Iris pigment epithelial cell (primary cell): Measurements from ENCODE around the gene SCYL3.
"Not testable (repeated sequence)": the region's sequence is repeated elsewhere in the genome, so short reads cannot be mapped to it uniquely, and the experiment has no call there.

Experiments used
- DNase-seq: peaks from one replicate; pipeline ENCODE4 v3.0.0-alpha.2; 2011; ENCODE audit warnings: low read depth

SCYL3 gene, protein sequence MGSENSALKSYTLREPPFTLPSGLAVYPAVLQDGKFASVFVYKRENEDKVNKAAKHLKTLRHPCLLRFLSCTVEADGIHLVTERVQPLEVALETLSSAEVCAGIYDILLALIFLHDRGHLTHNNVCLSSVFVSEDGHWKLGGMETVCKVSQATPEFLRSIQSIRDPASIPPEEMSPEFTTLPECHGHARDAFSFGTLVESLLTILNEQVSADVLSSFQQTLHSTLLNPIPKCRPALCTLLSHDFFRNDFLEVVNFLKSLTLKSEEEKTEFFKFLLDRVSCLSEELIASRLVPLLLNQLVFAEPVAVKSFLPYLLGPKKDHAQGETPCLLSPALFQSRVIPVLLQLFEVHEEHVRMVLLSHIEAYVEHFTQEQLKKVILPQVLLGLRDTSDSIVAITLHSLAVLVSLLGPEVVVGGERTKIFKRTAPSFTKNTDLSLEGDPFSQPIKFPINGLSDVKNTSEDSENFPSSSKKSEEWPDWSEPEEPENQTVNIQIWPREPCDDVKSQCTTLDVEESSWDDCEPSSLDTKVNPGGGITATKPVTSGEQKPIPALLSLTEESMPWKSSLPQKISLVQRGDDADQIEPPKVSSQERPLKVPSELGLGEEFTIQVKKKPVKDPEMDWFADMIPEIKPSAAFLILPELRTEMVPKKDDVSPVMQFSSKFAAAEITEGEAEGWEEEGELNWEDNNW

DNA sequence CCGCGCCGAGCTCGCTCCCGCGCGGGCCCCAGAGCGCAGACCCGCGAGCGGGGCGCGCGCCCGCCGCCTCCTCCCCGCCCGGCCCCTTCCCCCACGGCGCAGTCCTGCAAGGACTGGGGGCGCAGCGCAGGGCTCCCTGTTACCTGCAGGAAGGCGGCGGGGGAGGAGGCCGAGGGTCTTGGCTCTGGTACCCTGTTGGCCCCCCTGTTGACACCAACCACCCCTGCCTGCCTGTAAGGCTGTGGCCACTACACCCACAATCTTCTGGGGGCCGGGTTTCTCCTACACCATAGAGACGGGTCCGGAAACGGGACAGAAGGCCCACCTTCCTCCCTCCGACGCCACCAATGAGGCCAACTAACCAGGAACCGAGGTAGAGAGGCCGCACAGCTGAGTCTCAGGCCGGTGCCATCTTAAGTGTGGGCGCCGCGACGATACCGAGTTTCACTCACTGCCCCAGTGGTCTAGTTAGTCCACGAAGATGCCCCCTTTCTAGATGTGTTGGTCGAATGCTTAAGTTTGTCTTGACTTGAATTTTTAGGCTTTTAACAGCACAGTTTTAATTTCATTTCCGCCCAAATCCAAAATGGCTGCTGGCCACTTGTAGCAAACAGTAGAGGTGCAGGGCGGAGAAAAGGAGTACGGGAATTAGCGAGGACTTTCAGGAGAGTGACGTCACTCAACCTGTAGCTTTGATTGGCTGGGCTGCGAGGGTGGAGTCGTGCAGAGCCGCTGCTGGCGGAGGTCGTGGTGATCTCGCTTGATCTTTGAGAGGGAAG is at the start of gene SCYL3:
Gene SCYL3 (minus strand): TSS at position 252 of the 779 bp plus-strand sequence. CDS start 5,056 bp downstream, outside the sequence.
- peak; percentile 98 for DNase-seq

DNA sequence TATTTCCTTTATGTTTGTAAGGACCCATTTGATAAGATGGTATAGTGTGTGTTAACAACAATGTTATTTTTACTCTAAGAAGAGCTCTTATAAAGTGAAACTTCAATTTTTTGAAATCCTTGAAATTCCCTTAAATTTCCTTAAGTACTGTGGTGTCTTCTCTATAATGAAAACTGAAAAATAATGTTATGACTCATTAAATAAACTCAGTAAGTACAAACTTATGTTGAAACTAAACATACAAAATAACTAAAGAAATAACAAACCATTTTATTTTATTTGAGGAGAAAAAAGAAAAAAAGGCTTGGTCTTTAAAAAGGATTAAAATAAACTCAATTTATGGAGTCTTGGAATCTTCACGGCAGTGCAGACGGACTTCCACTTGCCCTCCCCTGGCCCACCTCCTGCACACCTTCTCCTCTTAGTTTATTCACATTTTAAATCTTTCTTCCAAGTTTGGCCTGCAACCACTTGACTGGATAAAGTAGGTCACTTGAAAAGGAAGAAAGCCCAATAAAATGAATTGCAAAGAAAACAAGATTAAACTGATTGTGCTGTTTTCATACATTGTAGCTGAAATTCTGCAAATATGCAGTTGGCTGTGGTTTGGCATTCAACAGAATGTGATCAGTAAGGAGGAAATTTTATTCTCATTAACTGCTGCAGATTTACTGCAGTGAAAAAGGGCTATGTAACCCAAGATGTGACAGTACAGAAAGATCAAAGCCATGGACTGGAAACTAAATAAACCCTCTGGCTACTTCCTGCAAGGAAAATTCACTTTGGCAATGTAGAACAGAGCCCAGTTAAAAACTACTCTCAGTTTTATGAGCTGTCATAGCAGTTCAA is 48.5 kb upstream of the SCYL3 start:
- DNase-seq = peak; percentile 55

DNA sequence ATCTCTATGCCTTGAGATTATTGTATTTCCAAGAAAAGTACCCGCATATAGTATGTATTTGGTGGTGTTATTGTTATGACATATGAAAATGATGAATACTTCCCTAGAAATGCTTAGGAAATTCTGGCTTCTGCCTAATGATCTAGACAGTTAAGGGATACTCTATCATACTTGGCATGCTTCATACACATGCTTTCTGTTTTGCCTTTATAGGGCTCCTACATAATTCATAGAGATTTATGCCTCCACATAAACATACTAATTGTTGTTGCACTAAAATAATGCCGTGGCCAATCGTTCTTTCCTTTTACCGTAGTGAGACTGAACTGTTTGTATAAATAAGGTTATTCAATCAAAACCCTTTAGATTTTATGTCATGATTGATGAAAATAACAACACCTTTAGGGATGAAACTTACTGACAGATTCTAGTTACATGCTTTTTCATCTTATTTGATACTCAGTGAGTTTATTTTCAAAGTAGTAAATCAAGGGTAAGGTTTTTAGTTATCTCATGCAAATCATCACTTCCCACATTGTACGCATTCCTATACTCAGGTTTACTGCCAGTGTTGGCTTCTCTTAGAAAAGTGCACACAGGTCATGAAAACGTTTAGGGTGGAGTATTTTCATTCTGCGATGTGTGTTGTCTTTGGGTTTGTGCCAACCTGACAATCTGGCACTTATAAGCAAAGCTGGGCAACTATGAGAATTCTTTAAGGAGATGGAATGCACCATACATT is 40.5 kb upstream of the SCYL3 start:
- DNase-seq = peak; percentile 54

DNA sequence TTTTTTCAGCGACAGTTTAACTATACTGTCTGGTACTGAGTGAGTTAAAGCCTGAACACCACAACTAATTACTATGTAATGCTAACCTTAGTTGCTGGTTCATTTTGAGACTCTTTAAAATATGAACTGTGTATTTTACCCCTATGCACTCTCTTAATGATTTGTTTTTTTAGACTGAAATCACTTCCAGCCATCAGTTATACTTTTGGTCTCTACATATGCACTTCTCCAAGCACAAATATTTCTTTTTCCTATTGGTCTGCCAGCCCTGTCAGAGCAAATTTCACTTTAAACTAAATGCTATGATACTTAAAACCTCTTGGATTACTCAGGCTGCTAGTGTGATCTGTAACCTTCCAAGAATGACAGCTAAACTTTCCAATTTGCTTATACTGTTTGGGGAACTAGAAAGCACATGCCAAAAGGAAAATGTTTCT is 38.1 kb upstream of the SCYL3 start:
- DNase-seq = peak; percentile 40

DNA sequence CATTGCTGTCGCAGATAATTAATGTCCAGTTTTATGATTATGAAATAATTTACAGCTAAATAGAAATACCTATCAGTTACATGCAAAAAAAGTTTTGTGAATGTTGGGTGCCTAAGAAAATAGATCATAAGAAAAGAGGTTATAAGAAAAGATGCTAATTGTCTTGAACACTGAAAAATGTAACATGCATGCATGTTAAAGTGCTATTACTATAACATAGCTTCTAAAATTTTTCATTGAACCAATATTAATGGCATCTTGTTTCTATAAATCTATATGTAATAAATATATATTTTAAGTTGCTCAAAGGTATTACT is 35.5 kb upstream of the SCYL3 start:
- DNase-seq = no peak

DNA sequence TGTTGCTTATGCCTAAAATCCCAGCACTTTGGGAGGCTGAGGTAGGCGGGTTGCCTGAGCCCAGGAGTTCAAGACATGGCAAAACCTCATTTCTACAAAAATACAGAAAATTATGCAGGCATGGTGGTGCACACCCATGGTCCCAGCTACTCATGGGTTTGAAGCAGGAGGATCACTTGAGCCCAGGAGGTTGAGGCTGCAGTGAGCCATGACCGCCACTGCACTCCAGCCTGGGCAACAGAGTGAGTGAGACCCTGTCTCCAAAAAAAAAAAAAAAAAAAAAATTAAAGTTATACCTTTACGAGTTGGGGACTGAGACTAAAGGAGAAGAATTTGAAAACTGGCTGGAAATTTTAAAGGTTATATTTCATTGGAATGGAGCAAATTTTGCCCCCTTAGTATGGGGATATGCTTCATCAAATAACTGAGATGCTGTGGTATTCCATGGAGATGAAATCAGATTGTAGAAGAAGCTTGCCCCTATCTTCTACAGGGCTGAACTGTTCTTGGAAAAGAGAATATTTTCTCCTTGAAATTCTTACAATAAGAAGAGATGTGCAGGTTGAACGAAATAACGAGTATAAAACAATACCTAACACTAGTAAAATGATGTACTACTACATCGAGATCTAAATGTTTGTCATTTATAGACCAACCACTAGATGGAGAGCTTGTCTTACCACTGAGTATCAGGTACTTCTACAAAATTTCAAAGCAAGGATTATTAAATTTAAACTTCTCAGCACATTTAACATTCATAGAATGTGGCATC is 34.9 kb upstream of the SCYL3 start:
- DNase-seq = peak; percentile 57

DNA sequence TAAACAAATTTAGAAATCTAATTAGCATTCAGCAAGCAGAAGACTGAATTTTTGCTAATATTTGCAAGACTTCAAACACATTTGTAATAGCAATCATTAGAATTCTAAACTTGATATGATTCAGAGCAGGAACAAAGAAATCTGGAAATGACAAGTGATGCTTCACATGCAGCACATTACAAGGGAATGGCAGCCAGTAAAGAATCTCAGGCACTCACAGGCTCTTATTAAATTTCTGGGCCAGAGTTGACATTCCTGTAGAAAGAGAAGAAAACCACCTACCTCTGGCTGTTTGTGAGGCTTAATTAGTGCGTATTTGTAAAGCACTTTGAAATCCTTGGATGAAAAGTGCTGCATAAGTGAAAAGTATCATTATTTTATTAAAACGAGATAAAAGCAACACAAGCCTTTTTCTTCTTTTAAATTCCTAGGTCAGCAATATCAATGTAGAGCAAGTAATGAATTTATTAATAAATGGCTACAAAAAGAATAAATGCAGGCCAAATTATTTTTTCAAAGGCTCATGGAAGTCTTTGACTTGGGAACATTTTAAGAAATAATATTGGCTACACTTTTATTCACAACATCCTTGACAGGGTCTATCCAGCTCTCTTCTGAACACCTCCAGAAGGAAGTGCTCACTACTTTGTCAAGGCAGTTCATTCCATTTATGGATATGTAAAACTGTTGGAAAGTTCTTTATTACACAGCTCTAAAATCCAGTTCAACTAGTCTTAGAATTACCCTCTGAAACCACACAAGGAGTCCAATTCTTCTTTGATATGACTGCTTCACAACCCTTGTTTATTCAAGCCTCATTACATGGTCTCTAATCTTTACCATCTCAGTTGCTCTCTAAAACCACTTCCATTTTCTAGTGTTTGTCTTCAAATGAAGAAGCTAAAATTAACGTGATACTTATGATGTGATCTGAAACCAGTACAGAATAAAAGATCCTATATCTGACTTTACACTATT is 32.1 kb upstream of the SCYL3 start:
- DNase-seq = no peak

DNA sequence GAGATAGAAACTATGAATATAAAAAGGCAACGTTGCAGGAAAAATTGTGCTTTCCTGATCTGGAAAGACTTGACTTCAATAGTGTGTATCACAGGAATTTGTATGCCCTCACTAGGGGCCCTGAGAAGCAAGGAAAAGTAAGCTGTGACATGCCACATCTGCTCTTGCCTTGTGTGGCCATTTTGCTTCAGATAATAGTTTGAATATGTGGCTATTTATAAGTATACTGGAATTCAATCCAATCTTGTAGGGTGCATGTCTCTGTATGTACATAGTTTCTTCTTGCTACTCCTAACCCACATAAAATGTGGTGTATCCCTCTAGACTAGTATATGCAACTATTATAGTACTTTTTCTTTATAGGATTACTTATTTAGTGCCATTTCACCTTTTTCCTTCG is 31.1 kb upstream of the SCYL3 start:
- DNase-seq = no peak

DNA sequence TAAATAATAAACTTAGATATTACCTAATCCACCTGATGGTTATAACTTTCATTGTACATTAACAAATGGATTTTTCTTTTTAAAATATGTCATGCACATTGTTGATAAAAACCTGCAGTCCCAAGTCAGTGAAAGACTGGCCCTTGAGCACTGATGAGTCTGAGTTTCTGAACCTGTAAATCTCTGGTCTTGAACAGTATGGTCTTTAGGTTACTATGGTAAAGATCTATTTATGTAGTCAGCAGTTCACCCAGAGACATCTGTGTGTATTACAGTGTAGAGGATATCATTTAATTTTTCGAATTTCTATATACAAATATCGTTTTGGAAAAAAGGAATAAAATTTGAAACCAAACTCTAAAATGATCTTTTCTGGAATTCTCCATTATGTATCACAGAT is 30.4 kb upstream of the SCYL3 start:
- no peak for DNase-seq

DNA sequence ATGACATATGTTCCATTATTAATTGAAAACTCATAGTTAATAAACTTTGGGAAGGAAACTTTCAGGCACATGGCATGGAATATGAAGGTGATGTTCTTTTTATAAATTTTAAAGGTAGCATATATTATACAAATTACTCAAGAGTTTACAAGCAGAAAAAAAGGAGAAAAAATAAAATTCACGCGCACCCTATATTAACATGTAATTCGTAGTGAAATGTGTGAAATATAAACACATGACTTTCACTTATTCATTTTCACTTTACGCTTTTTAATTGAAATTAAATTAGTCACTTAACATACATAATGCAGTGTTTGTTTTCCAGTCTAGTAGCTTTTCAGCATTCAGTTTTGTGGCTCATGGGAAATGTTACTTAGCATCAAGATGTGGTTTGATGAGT is 27.4 kb upstream of the SCYL3 start:
- DNase-seq = no peak

DNA sequence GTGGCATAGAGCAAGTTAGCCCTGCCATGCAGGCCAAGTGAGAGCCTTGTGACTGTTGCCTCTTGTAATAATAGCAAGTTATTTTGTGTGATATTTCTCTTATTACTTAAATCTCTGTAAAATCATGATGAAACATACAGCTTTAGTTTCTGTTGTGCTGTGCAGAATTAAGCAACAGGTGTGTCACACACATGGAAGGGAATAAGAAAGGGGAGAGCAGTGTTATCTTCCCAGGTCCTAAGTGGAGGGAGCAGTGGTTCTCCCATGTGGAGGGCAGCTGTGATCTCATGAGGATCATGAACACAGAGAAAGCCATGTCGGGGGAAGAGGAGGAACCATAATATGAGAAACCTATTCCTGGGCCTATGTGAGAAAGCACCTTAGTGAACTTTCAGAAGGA is 25.2 kb upstream of the SCYL3 start:
- no peak for DNase-seq

DNA sequence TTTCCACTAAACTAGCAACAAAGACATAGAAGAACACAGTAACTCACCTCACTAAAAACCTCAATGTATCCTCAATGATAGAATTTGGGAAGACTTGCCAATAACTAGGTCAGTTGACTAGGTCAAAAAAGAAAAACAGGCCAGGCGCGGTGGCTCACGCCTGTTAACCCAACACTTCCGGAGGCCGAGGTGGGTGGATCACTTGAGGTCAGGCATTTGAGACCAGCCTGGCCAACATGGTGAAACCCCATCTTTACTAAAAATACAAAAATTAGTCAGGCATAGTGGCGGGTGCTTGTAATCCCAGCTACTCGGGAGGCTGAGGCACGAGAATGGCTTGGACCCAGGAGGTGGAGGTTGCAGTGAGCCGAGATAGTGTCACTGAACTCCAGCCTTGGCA is 24.5 kb upstream of the SCYL3 start:
- not testable (repeated sequence) for DNase-seq

DNA sequence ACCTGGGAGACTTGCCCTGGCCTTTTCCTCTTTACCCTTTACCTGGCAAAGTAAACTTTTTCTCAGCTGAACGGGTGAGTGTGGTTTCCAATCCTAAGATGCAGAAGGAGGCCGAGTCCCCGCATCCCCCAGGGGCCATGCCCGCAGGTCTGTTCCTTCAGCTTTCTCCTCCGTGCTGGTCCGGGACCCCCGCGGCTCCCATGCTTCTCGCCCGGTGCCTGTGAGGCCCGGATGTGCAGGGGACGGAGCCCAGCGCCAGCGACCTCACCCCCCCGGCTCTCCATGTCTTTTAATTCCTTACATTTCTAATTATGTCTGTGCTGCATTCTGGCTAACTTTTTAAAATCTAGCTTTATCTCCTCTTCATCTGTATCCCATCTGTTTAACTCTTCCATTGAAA is 21.5 kb upstream of the SCYL3 start:
- no peak for DNase-seq

DNA sequence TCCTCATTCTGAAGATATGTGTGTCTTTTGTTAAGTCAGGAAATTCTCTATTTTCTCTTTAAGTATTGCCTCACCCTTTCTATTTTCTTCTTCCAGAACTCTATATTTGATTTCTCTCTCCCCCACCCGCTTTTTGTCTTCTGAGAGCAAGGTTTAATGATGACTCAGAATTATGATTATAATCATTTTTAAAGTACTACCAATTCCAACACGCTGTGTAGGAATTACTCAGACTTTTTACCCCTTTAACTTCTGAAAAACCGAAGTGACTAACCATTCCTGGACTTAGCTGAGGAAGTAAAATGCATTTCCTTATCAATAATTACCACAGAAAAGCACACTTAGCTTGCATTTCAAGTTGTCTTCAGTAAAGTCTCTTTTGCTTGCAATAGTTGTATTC is 20.8 kb upstream of the SCYL3 start:
- peak; percentile 46 for DNase-seq

DNA sequence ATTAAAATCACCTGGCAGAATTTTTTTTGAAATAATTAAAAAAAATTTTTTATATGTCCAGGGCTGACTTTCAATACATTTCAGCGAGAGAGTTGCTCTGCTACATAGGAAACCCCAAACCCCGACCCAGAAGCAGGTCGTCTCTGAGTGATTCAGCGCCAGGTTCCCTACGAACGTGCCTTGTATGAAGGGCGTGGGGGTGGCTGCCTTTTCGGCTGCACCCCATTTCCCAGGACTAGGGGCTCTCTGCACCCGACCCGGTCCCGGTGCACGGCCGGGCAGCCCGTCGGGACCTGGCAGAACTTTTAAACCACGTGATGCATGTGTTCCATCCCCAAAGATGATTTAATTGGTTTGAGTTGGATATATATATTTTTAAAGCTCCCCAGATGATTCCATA is 15.8 kb upstream of the SCYL3 start:
- DNase-seq = no peak

DNA sequence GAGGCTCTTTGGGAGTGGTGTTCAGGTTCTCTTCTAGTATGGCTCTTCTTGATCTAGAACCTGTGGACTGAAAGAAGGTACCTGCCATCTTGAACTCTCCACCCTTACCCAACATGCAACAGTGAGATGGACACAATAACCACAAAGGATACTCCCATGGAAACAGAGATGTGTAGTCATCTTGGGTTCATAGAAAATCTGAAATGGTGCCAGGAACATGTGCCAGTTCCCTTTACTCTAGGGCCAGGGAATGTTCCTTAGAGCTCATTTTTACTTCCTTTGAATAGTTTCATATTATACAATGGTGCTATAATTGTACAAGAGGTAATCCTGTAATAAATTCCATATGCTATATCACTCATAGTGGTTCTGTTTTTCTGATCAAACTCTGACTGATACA is 13.2 kb upstream of the SCYL3 start:
- peak; percentile 53 for DNase-seq

DNA sequence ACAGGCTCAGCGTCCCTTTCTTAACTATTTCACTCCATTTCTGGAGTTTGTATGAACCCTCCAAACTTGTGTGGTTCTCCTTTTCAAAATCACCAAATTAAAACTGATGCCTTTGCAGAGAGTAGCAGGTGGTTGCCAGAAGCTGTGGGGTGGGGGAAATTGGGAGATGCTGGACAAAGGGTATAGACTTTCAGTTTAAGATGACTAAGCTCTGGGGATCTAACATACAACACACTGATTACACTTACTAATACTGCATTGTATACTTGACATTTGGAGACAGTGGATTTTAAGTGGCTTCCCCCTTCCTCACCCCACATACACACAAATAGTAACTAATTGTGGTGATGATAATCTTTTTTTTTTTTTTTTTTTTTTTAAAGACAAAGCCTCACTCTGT is 11.1 kb upstream of the SCYL3 start:
- DNase-seq = no peak

DNA sequence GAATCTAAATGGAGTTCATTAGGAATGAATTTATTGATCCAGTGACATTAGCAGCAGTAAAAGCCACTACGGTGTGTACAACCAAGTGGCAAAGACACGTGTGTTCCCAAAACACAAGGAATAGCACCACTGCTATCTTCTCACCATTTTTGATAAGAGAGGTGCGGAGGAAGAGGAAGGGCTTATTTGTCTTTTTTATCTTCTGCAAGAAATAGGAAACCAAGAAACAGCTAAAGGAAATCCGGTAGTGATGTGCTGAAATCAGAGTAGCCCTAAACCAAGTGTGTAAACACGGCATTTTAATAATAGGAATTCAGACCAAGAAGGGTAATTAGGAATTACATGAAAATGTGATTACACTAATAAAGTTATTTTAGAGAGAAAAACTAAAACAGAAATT is 9.1 kb upstream of the SCYL3 start:
- no peak for DNase-seq

DNA sequence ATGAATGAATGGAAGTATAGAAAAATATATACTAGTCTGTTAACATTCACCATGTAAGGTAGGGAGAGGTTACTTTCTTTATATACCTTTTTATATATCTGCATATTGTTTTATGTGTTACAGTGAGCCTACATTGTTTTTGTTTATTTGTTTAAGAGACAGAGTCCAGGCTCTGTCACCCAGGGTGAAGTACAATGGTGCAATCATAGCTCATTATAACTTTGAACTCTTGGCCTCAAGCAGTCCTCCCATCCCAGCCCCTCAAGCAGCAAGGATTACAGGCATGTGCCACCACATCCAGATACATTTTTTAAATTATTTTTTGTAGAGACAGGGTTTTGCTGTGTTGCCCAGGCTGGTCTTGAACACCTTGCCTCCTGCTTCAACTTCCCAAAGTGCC is 7.4 kb upstream of the SCYL3 start:
- no peak for DNase-seq
